IMR-90 (cell line): ENCODE data around the gene SSH2. TPM values are rescaled to one million over a fixed set of nuclear protein-coding genes. Genes with fewer than 3 reads are reported as not detected.

ENCODE experiments used
- ATAC-seq: fragments of 200-7000 bp; cut with Tn5 transposase; 2 replicates; pipeline ENCODE4 v1.9.1; 2020; ENCODE audit warnings: low read depth, mild to moderate bottlenecking, moderate library complexity
- BruUV-seq: library from RNA; stranded (reverse); fragments of 400-500 nt; replicated peaks from 2 replicates; lab custom pipeline; 2021; lab: Mats Ljungman, UMichigan
- CTCF ChIA-PET: fragments of 300-600 bp; formaldehyde crosslinking; extraction: SDS; loops from one replicate; lab custom pipeline; 2021; ENCODE audit warnings: antibody characterized with exemption; lab: Yijun Ruan, JAX
- POLR2A ChIA-PET: fragments of 300-600 bp; sonication (Branson Sonifier 250); formaldehyde crosslinking; loops from one replicate; lab custom pipeline; 2022; ENCODE audit warnings: antibody characterized with exemption; ENCODE audit not compliant: unreplicated experiment; lab: Charles Lee
- DNase-seq: peaks from one replicate; pipeline ENCODE4 v3.0.0; 2013
- H2AFZ ChIP-seq: replicated peaks from 2 replicates; pipeline ENCODE3; 2013; ENCODE audit warnings: low read length, mild to moderate bottlenecking; ENCODE audit not compliant: poor library complexity
- H2AK5ac ChIP-seq: 2 replicates; pipeline ENCODE4 v1.6.1; 2013; ENCODE audit warnings: low read depth, low read length, inconsistent platforms
- H2AK9ac ChIP-seq: replicated peaks from 2 replicates; pipeline ENCODE3; 2013; ENCODE audit warnings: mild to moderate bottlenecking, low read depth, low read length, moderate library complexity; ENCODE audit not compliant: poor library complexity
- H2BK120ac ChIP-seq: 2 replicates; pipeline ENCODE4 v1.6.1; 2013; ENCODE audit warnings: low read depth, low read length, inconsistent platforms
- H2BK15ac ChIP-seq: 3 replicates; pipeline ENCODE4 v1.6.1; 2013; ENCODE audit warnings: low read depth, low read length, inconsistent platforms
- H2BK20ac ChIP-seq: 2 replicates; pipeline ENCODE4 v1.6.1; 2013; ENCODE audit warnings: low read depth, mild to moderate bottlenecking, inconsistent platforms, low read length, moderate library complexity
- H2BK5ac ChIP-seq: 2 replicates; pipeline ENCODE4 v1.6.1; 2013; ENCODE audit warnings: mild to moderate bottlenecking, low read depth, low read length, inconsistent platforms; ENCODE audit not compliant: poor library complexity, severe bottlenecking
- H3K14ac ChIP-seq: replicated peaks from 2 replicates; pipeline ENCODE4 v1.6.1; 2013; ENCODE audit warnings: low read depth, low read length, inconsistent platforms
- H3K18ac ChIP-seq: 2 replicates; pipeline ENCODE4 v1.6.1; 2013; ENCODE audit warnings: low read depth, low read length, control low read depth
- H3K23ac ChIP-seq: 2 replicates; pipeline ENCODE4 v1.6.1; 2013; ENCODE audit warnings: low read depth, low read length, inconsistent platforms
- H3K27ac ChIP-seq: 2 replicates; pipeline ENCODE4 v1.5.1; 2013; ENCODE audit warnings: mild to moderate bottlenecking, control low read depth, low read length; ENCODE audit not compliant: insufficient read depth
- H3K27me3 ChIP-seq: 2 replicates; pipeline ENCODE4 v1.6.1; 2013; ENCODE audit warnings: low read length; ENCODE audit not compliant: control insufficient read depth, insufficient read depth
- H3K36me3 ChIP-seq: 2 replicates; pipeline ENCODE4 v1.6.1; 2013; ENCODE audit warnings: low read length, mixed read lengths; ENCODE audit not compliant: control insufficient read depth, insufficient read depth
- H3K4ac ChIP-seq: 2 replicates; pipeline ENCODE4 v1.6.1; 2013; ENCODE audit warnings: low read depth, low read length, inconsistent platforms
- H3K4me1 ChIP-seq: 2 replicates; pipeline ENCODE4 v1.6.1; 2013; ENCODE audit warnings: low read length, mixed read lengths; ENCODE audit not compliant: control insufficient read depth, insufficient read depth
- H3K4me2 ChIP-seq: 2 replicates; pipeline ENCODE4 v1.6.1; 2013; ENCODE audit warnings: low read depth, mild to moderate bottlenecking, control low read depth, low read length, moderate library complexity
- H3K4me3 ChIP-seq: 2 replicates; pipeline ENCODE4 v1.5.1; 2013; ENCODE audit warnings: low read depth, mild to moderate bottlenecking, control low read depth, low read length, moderate library complexity; ENCODE audit not compliant: insufficient read depth
- H3K56ac ChIP-seq: 2 replicates; pipeline ENCODE4 v1.6.1; 2013; ENCODE audit warnings: low read length, inconsistent platforms; ENCODE audit not compliant: insufficient read depth; ENCODE audit errors: extremely low read depth
- H3K79me1 ChIP-seq, 2 experiments: 2 replicates each; pipeline ENCODE4 v1.6.1; 2013; ENCODE audit warnings: low read length in 2 of 2, inconsistent platforms in 1 of 2, low read depth in 1 of 2
- H3K9ac ChIP-seq: 2 replicates; pipeline ENCODE4 v1.6.1; 2013; ENCODE audit warnings: low read depth, low read length, control low read depth
- H3K9me1 ChIP-seq: 2 replicates; pipeline ENCODE4 v1.6.1; 2013; ENCODE audit warnings: low read length, inconsistent platforms; ENCODE audit not compliant: insufficient read depth
- H3K9me3 ChIP-seq: 2 replicates; pipeline ENCODE4 v1.6.1; 2013; ENCODE audit warnings: low read length; ENCODE audit not compliant: control insufficient read depth, insufficient read depth
- H4K20me1 ChIP-seq: 2 replicates; pipeline ENCODE4 v1.6.1; 2013; ENCODE audit warnings: low read length, inconsistent platforms; ENCODE audit not compliant: insufficient read depth
- H4K5ac ChIP-seq: 2 replicates; pipeline ENCODE4 v1.6.1; 2013; ENCODE audit warnings: mild to moderate bottlenecking, low read depth, low read length, control low read depth
- H4K8ac ChIP-seq, 2 experiments: 2 replicates each; pipeline ENCODE4 v1.6.1; 2013; ENCODE audit warnings: low read depth in 2 of 2, low read length in 2 of 2, control low read depth in 1 of 2, inconsistent platforms in 1 of 2
- H4K91ac ChIP-seq: 2 replicates; pipeline ENCODE4 v1.6.1; 2013; ENCODE audit warnings: low read depth, low read length, inconsistent platforms; ENCODE audit not compliant: insufficient read depth
- BHLHE40 ChIP-seq: fragments of 150-350 bp; IDR thresholded peaks from 2 replicates; pipeline ENCODE4 v1.6.1; 2016; ENCODE audit warnings: mild to moderate bottlenecking, low read depth, low read length
- CEBPB ChIP-seq: IDR thresholded peaks from 2 replicates; pipeline ENCODE4 v1.6.1; 2012; ENCODE audit warnings: low read depth, low read length, improper control_type of control experiment
- CTCF ChIP-seq: conservative IDR thresholded peaks from 2 replicates; pipeline ENCODE4 v1.5.1; 2012; ENCODE audit warnings: mild to moderate bottlenecking, low read depth, low read length, improper control_type of control experiment
- ELK1 ChIP-seq: fragments of 150-350 bp; IDR thresholded peaks from 2 replicates; pipeline ENCODE4 v1.6.1; 2016; ENCODE audit warnings: low read depth, mild to moderate bottlenecking, low read length, moderate library complexity, borderline replicate concordance
- FOS ChIP-seq: fragments of 150-350 bp; IDR thresholded peaks from 2 replicates; pipeline ENCODE4 v1.6.1; 2016; ENCODE audit warnings: low read depth, low read length
- MAFK ChIP-seq: IDR thresholded peaks from 2 replicates; pipeline ENCODE4 v1.6.1; 2012; ENCODE audit warnings: low read depth, low read length, improper control_type of control experiment
- MAZ ChIP-seq: IDR thresholded peaks from 2 replicates; pipeline ENCODE4 v1.6.1; 2012; ENCODE audit warnings: low read depth, mild to moderate bottlenecking, low read length, improper control_type of control experiment, moderate library complexity, borderline replicate concordance
- MXI1 ChIP-seq: IDR thresholded peaks from 2 replicates; pipeline ENCODE4 v1.6.1; 2012; ENCODE audit warnings: low read depth, mild to moderate bottlenecking, low read length, moderate library complexity, borderline replicate concordance
- NFE2L2 ChIP-seq: fragments of 150-350 bp; IDR thresholded peaks from 2 replicates; pipeline ENCODE4 v1.6.1; 2016; ENCODE audit warnings: low read depth, mild to moderate bottlenecking, low read length
- POLR2A ChIP-seq: IDR thresholded peaks from 2 replicates; pipeline ENCODE4 v1.6.1; 2012; ENCODE audit warnings: mild to moderate bottlenecking, low read depth, low read length
- RAD21 ChIP-seq: IDR thresholded peaks from 2 replicates; pipeline ENCODE4 v1.6.1; 2012; ENCODE audit warnings: low read length, improper control_type of control experiment
- RFX5 ChIP-seq: IDR thresholded peaks from 2 replicates; pipeline ENCODE4 v1.8.0; 2012; ENCODE audit warnings: low read depth, mild to moderate bottlenecking, low read length, moderate library complexity
- SMC3 ChIP-seq: fragments of 150-350 bp; IDR thresholded peaks from 2 replicates; pipeline ENCODE4 v1.6.1; 2016; ENCODE audit warnings: low read depth, mild to moderate bottlenecking, antibody characterized with exemption, low read length, moderate library complexity
- WGBS, 2 experiments: methylation state at CpG; one replicate each; pipeline versions ENCODE4 v1.1.5 to v1.1.7; 2013; ENCODE audit warnings: missing lambda C conversion rate in 2 of 2; ENCODE audit not compliant: insufficient read length in 1 of 2; ENCODE audit errors: extremely low coverage in 2 of 2; 5-methylcytosine and 5-hydroxymethylcytosine counted together
- dilution Hi-C: fragments of 300-500 bp; cut with HindIII; formaldehyde crosslinking; loops from one replicate; pipeline ENCODE4 v1.14.3; 2018; ENCODE audit warnings: low sequenced_read_pairs; ENCODE audit not compliant: unreplicated experiment
- in situ Hi-C: fragments of 300-500 bp; cut with MboI; formaldehyde crosslinking; loops from 3 replicates; pipeline ENCODE4 v1.14.3; 2019; ENCODE audit warnings: low sequenced_read_pairs, inconsistent platforms, mixed read lengths
- intact Hi-C: fragments of 100-400 bp; cut with micrococcal nuclease; formaldehyde crosslinking; loops from 2 replicates; pipeline ENCODE4 v1.10.0; 2022
- polyA plus RNA-seq, 3 experiments: library from polyadenylated mRNA; depleted of rRNA; stranded (reverse); fragments of >200 nt; gene quantifications; 2 replicates each; pipeline ENCODE4 v1.2.3, GENCODE V29; 2012; ENCODE audit warnings: low replicate concordance in 1 of 3
- total RNA-seq: library from RNA; depleted of rRNA; stranded (reverse); fragments of >200 nt; gene quantifications from 2 replicates; pipeline ENCODE4 v1.2.3, GENCODE V29; 2012

The SSH2 gene
- total and polyA plus RNA-seq, 2 of the 4 experiments (the other 2 are of a cell fraction): 9.3 TPM

GRCh38 chr17:29929006-29929532 lies 959 bp downstream of the SSH2 start:
- CTCF ChIA-PET: no interaction called here
- WGBS, 2 experiments: 4% methylated on average over 4 of the region's 13 CpGs; no CpG with 5 or more reads in 1 of the 2 experiments
- Histone ChIP-seq H3K4me1 (peaks cover 2% of the 10 kb centered on the region), H3K56ac (peak overlapping the region; percentile 92; the same call in 1 of the 2 replicates), H4K20me1 (peaks cover 6% of the 10 kb centered on the region; the same call in 1 of the 2 replicates), H3K9me3 (no peaks in the 10 kb centered on the region), H3K4me2 (peak overlapping the region; percentile 96), H4K8ac (peak overlapping the region; percentile 45 to 94), H3K9me1 (no peaks in the 10 kb centered on the region), H3K9ac (peak overlapping the region; percentile 79), H3K14ac (peak overlapping the region; percentile 97), H2BK20ac (peak overlapping the region; percentile 30), H2AFZ (peak overlapping the region; percentile 92), H3K27ac (peak overlapping the region; percentile 79), H3K23ac (peak overlapping the region; percentile 99; the same call in 1 of the 2 replicates), H3K4me3 (peak overlapping the region; percentile 89), H3K27me3 (no peaks in the 10 kb centered on the region), H3K36me3 (no peaks in the 10 kb centered on the region), H4K91ac (peak overlapping the region; percentile 78), H3K79me1 (peaks cover 4 to 46% of the 10 kb centered on the region in 2 experiments; a peak in 3 of 4 replicates), H2BK120ac (peak overlapping the region; percentile 78), H4K5ac (peak overlapping the region; percentile 32; the same call in 1 of the 2 replicates), H2BK15ac (peak overlapping the region; percentile 95), H3K4ac (peak overlapping the region; percentile 97), H2AK5ac (peak overlapping the region; percentile 69), H2AK9ac (peak overlapping the region; percentile 97), H3K18ac (peak overlapping the region; percentile 80), H2BK5ac (peak overlapping the region; percentile 81)
- no TSS peak for BruUV-seq
- POLR2A ChIA-PET: no interaction called here
- no peak for DNase-seq
- dilution Hi-C loops: no loop called here
- in situ Hi-C loops: loop anchor here (5.0 kb wide), 1 partner anchor 77 kb away; no protein-coding TSS in a partner anchor
- intact Hi-C loops: no loop called here
- TF ChIP-seq SMC3 (no peak), NFE2L2 (no peak), FOS (no peak), MAZ (no peak), MXI1 (no peak), MAFK (no peak), ELK1 (no peak), CEBPB (no peak), BHLHE40 (no peak), RAD21 (no peak), POLR2A (no peak), RFX5 (no peak), CTCF (no peak)
- peak; percentile 9 for ATAC-seq
